Measurements from ENCODE around the gene ELF2.
"Not testable (repeated sequence)": the region's sequence is repeated elsewhere in the genome, so short reads cannot be mapped to it uniquely, and the experiment has no call there.

ELF2 gene

GRCh38 chr4:139076016-139076744, 100.8 kb downstream of the ELF2 start:
- no peak for DNase-seq

GRCh38 chr4:139060591-139060990, 116.4 kb downstream of the ELF2 start:
- no peak for DNase-seq

- DNase-seq, result not testable (repeated sequence)
Measured at GRCh38 chr4:139059026-139059425, 118.0 kb downstream of the ELF2 start.

- DNase-seq, result no peak
Measured at GRCh38 chr4:139054791-139055505, 122.1 kb downstream of the ELF2 start.

GRCh38 chr4:139053909-139054308, 123.1 kb downstream of the ELF2 start:
- DNase-seq, result no peak

GRCh38 chr4:139050446-139050845, 126.6 kb downstream of the ELF2 start:
- DNase-seq, result no peak

- no peak for DNase-seq
Measured at GRCh38 chr4:139048026-139048425, 129.0 kb downstream of the ELF2 start.

GRCh38 chr4:139044291-139044690, 132.7 kb downstream of the ELF2 start:
- DNase-seq, result no peak

GRCh38 chr4:139042981-139043460, 134.0 kb downstream of the ELF2 start:
- DNase-seq, result no peak

- DNase-seq, result no peak
Measured at GRCh38 chr4:139038874-139039443, 138.1 kb downstream of the ELF2 start.

- DNase-seq, result no peak
Measured at GRCh38 chr4:139036885-139037284, 140.1 kb downstream of the ELF2 start.

GRCh38 chr4:139035650-139036049, 141.4 kb downstream of the ELF2 start:
- DNase-seq, result no peak

- no peak for DNase-seq
Measured at GRCh38 chr4:139030614-139031235, 146.3 kb downstream of the ELF2 start.

- not testable (repeated sequence) for DNase-seq
Measured at GRCh38 chr4:139029866-139030363, 147.1 kb downstream of the ELF2 start.

- peak; percentile 58 to 74 for DNase-seq
Measured at GRCh38 chr4:139028191-139028661, 148.8 kb downstream of the ELF2 start.

GRCh38 chr4:139027776-139028175, 149.2 kb downstream of the ELF2 start:
- DNase-seq, result no peak

- DNase-seq, result no peak
Measured at GRCh38 chr4:139025841-139026240, 151.2 kb downstream of the ELF2 start.

GRCh38 chr4:139024686-139025085, 152.3 kb downstream of the ELF2 start:
- DNase-seq, result no peak

GRCh38 chr4:139022835-139023234, 154.2 kb downstream of the ELF2 start:
- DNase-seq, result no peak

GRCh38 chr4:139021071-139021470, 155.9 kb downstream of the ELF2 start:
- DNase-seq, result not testable (repeated sequence)

- DNase-seq, result no peak
Measured at GRCh38 chr4:139020384-139020783, 156.6 kb downstream of the ELF2 start.

GRCh38 chr4:139018971-139019758, 157.9 kb downstream of the ELF2 start:
- no peak for DNase-seq
